Activated effector memory CD4-positive, alpha-beta T cell treated with anti-CD3 and anti-CD28 coated beads, Interleukin-2, amount 50 U/mL, for 16 hours (primary cell): ENCODE results near the gene SYNPO2.
"Not testable (repeated sequence)": the region's sequence is repeated elsewhere in the genome, so short reads cannot be mapped to it uniquely, and the experiment has no call there.

Experiments
- DNase-seq: peaks from one replicate; pipeline ENCODE4 v3.0.0-alpha.2; 2020

SYNPO2 gene

GRCh38 chr4:118977100-118977499, 88.4 kb downstream of the SYNPO2 start:
- not testable (repeated sequence) for DNase-seq

GRCh38 chr4:118979712-118980111, 91.1 kb downstream of the SYNPO2 start:
- DNase-seq: no peak

- DNase-seq: no peak
Observed at GRCh38 chr4:118981171-118981838, 92.7 kb downstream of the SYNPO2 start.

- peak; percentile 69 for DNase-seq
Observed at GRCh38 chr4:118981839-118982381, 93.3 kb downstream of the SYNPO2 start.

GRCh38 chr4:118983293-118983692, 94.6 kb downstream of the SYNPO2 start:
- DNase-seq: no peak

DNA sequence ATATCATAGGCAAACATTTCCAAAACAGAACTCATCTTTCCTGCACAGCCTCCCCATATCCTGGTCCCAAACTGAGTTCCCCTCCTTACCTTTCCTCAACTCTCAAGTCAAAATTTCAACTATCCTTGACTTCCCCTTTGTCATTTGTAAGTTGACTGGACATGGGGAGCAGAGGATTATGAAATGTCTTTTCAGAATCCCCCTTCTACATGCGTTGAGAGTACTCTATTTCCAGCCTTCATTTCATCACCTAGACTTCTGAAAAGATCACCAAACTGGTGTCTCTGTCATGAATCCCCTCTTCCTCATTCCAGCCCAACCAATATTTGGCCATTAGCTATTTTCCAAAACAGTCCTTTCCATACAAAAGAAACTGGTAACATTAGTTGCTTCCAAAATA, 95.2 kb downstream of the SYNPO2 start:
- DNase-seq: no peak

DNA sequence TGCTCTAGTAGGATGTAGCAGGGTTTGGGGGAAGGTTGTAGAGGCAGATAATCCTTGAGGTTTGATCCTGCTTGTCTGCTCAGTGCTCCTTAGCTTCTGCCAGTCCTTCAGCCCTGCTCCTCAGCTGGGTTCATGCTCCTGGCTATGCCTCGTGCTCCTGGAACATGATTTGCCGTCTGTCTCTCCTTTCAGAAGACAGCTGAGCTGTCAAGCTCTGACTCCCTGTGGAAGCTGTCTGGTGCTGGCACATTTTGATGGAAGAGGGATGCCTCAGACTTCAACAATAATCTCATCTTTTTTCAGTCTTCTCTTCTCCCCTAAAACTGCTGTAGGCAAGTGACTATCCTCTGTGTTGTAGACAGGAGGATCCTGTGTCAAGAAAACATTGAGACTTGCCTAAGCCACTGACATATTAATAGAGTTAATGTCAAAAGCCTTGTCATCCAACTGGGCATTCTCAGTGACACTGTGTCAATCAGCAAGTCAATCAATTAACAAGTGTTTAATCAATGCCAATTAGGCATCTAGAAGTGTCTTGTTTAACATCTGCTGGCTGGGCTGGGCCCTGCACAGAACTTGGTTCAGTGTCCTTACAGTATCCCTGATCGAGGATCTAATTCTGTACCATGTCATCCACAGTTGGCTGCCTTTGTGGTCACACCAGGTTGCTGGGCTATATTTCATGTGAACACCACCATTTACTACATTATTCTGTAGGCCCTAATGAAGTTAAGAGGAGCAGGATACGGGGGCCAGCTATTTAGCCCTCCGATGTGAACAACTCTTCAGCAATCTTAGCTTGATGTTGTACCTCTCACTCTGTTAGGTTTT, 96.7 kb downstream of the SYNPO2 start:
- no peak for DNase-seq

DNA sequence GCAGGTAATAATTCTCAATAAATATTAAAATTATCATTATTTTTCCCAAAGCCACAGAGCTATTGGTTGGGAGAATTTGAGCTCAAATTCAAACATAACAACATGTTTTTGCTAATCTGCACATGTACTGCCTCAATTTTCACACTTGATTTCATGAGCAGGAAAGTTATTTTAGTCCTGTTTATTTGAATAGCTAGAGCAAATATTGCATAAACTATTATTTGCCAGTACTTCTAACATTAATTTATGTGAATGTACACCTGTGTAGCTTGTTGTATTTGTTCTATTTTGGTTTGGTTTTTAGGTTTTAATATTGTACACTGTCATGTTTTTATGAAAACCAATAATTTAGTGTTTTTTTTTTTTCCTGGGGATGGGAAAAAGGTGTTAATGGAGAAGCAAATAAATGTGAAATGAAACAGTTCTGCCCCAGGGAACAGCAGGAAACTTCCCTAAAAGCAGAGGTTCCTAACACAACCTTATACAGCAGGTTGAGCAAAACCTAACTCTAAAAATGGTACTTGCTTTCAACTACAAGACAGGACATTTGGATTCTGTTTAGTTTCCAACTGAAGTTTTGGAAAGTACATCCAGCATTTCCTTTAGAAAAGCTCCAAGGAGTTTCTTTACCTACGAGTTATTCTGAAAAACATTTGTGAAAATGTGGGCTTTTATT, 99.4 kb downstream of the SYNPO2 start:
- DNase-seq: no peak

- DNase-seq: no peak
Observed at GRCh38 chr4:118988635-118988972, 100.0 kb downstream of the SYNPO2 start.

- DNase-seq: no peak
Observed at GRCh38 chr4:118989098-118990080, 100.7 kb downstream of the SYNPO2 start.

DNA sequence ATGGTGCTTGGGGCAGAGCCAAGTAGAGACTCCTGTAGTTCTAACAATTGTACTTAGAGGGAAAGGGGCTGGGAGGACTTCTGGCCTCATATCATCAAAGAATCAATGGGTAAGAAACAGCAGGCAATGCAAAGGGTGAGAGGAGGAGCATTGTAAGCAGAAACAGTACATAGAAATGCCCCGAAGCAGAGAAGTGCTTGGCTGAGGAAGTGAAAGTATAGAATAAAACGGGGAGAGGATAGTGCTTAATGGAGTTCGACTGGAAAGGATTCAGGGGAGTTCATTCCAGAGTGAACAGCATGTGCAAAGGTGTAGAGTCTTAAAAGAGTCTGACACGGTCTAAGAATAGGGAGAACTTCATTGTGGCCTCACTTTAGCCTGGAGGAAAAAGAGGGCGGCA, 103.0 kb downstream of the SYNPO2 start:
- DNase-seq: no peak

DNA sequence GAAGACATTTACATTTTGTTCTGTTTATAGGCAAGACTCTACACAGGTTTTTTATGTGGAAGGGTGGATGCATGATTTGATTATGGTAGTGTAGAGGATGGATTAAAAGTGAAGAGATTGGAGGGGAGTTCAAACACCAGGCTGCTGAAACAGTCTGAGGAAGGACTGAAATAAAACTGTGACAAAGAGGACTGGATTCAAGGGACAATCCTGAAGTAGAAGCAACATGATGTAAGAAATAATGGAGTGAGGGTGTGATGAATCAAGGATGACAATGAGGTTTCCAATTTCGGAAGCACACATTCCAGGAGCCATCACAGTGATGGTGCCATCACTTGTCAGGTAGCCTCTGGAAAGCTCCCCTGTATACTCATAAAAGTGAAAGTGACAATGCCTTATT, 103.5 kb downstream of the SYNPO2 start:
- DNase-seq: no peak

DNA sequence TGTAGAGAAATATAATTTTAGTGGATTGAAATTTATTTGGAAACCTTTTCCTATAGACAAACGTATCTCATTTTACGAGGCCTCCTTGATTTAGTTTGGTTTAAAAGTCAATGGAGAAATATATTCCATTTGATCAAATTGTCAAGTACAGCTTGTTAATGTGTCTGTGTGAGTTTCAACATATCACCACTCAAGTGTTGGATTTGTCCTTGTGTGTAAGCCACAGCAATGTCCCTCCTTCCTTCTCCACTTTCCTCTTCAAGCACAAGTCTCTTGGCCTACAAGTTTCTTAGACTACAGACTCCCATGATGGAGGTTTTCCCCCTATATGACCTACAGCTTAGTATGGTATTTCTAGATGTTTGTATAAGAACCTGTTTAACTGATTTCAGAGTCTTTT, 104.7 kb downstream of the SYNPO2 start:
- no peak for DNase-seq

- DNase-seq: no peak
Observed at GRCh38 chr4:118994030-118994429, 105.4 kb downstream of the SYNPO2 start.

GRCh38 chr4:118995693-118996391, 107.2 kb downstream of the SYNPO2 start:
- DNase-seq: no peak

DNA sequence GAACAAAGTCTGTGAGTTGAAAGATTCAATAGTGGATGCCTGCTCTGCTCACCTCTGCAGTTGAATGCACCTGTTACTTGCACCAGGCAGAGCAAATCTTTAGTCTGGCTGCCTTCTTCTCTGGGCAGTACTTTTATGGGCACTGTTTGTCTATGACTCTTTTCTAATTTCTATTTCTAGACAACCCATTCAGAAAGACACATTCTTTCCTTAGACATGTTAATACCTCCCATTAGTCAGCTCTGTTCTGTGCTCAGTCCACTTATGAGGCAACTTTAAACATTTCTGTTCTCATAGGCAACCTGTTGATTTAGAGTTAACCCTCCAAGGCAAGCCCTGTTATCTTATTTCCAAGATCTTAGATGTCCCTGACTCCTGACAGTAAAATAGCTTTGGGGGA, 108.9 kb downstream of the SYNPO2 start:
- DNase-seq: no peak

DNA sequence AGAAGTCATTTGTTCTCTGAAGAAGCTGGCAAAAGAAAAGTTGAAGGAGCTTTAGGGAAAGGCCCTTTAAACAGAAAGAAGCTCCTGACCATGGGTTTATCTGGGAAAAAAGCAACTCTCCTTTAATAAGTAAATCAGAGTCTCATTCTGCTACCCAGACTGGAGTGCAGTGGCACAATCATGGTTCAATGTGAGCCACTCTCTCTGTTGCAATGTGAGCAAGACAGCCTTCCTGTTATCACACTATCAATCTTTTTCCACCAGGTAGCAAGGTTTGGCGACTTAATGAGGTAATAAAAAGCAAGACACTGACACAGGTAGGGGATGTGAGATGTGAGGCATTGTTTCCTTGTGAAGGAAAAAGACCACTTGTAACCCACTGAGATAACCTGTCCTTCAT, 111.3 kb downstream of the SYNPO2 start:
- no peak for DNase-seq

DNA sequence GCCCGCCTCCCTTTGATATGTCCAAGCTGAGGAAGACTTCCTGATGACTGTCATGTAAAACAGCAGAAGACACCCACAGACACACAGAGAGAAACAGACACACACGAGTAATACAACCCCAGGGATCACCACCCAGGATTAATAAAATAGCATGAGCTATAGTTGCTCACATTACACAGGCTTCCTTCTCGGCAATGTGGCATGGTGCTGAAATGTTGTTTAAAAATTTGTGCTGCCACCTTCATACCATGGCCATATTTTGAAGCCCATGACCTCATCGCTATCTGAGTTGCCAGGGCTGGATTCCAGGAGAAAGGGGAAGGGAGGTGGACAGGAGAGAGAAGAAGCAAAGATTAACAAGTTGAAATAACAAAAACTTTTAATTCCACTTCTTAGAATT, 111.7 kb downstream of the SYNPO2 start:
- DNase-seq: no peak

GRCh38 chr4:119002476-119002875, 113.8 kb downstream of the SYNPO2 start:
- DNase-seq: no peak

DNA sequence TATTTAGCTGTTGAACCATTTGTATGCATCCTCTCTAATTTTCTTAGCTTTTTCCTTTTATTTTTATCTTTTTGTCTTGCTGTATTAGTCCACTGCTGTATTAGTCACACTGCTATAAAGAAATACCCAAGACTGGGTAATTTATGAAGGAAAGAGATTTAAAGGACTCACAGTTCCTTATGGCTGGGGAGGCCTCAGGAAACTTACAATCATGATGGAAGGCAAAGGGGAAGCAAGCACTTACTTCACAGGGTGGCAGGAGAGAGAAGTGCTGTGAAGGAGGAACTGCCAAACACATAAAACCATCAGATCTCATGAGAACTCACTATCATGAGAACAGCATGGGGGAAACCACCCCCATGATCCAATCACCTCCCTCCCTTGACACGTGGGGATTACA, 114.3 kb downstream of the SYNPO2 start:
- not testable (repeated sequence) for DNase-seq

DNA sequence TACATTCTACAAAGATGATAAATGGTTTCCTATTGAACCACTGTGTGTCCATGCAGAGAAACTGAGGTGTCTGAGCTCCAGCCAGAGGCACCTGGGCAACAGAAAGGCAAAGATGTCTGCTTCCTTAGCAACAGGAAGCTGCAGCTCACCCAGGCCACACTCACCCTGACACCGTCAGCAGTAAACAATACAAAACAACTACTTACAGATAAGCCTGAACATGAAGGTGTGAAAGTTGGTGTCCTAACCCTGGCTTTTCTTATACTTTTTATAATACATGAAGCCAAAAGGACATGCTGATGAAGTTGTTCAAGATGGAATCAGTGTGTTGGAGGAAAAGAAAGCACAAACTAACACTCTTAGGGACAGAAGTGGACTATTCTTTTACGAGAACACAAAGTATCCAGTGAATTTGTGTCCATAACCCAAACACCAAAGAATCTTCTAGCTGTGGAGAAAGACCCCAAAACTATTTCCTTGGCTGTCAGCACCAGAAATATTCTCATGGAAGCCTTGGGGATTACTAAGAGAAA, 117.3 kb downstream of the SYNPO2 start:
- no peak for DNase-seq

DNA sequence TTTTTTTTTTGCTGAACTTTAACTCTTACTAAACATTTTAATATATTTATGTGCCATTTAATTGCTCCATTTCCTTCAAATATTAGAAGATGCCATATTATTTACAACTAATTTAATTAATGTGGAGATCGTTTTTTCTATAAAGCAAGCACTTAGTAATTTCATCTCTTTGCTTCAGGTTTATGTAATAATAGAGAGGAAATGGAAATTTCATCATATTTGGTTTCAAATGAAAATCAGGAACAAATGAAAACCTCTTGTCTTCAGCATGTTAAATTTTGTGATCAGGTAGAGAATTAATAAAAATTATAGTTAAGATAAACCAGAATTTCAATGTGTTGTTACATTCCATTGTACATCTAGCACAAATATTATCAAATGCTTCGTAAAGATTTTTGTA, 120.1 kb downstream of the SYNPO2 start:
- DNase-seq: no peak
